Endothelial cell of umbilical vein (primary cell): Measurements from ENCODE around the gene VASN. TPM values are rescaled to one million over a fixed set of nuclear protein-coding genes. Genes with fewer than 3 reads are reported as not detected.

Experiments used
- BruUV-seq: library from RNA; stranded (reverse); fragments of 400-500 nt; replicated peaks from 2 replicates; lab custom pipeline; 2021; lab: Mats Ljungman, UMichigan
- CTCF ChIA-PET: fragments of 300-600, 350-600 bp; sonication (Branson Sonifier 250); formaldehyde crosslinking; loops from one replicate; lab custom pipeline; 2021; ENCODE audit warnings: antibody characterized with exemption, inconsistent platforms; lab: Charles Lee
- POLR2A ChIA-PET: fragments of 300-600, 350-600 bp; sonication (Branson Sonifier 250); formaldehyde crosslinking; loops from one replicate; lab custom pipeline; 2021; ENCODE audit warnings: antibody characterized with exemption, inconsistent platforms; lab: Charles Lee
- DNase-seq: peaks from one replicate; pipeline ENCODE4 v3.0.0-alpha.2; 2011; ENCODE audit warnings: low read depth, low spot score
- FAIRE-seq: peaks from 2 replicates; lab custom pipeline; 2011; peaks lifted over from hg19 to GRCh38; lab: Jason Lieb, UNC
- H2AFZ ChIP-seq: 2 replicates; pipeline ENCODE4 v1.6.0; 2012; ENCODE audit warnings: low read depth, low read length, control low read depth, inconsistent platforms
- H3K27ac ChIP-seq: 2 replicates; pipeline ENCODE4 v1.5.1; 2011; ENCODE audit warnings: low read depth, mild to moderate bottlenecking, control low read depth, low read length, moderate library complexity; ENCODE audit not compliant: insufficient read depth
- H3K27me3 ChIP-seq, 2 experiments: 2 replicates each; pipeline versions ENCODE4 v1.6.0 to v1.6.1; 2011; ENCODE audit warnings: low read length in 2 of 2, mixed read lengths in 1 of 2; ENCODE audit not compliant: control insufficient read depth in 2 of 2, insufficient read depth in 2 of 2
- H3K36me3 ChIP-seq, 2 experiments: 2 replicates in 1 of 2; 3 replicates in 1 of 2; pipeline ENCODE4 v1.5.1; 2011; ENCODE audit warnings: low read length in 2 of 2, mild to moderate bottlenecking in 1 of 2, moderate library complexity in 1 of 2; ENCODE audit not compliant: control insufficient read depth in 2 of 2, insufficient read depth in 2 of 2; ENCODE audit errors: extremely low read depth in 1 of 2
- H3K4me1 ChIP-seq: 3 replicates; pipeline ENCODE4 v1.5.1; 2011; ENCODE audit warnings: mild to moderate bottlenecking, low read length; ENCODE audit not compliant: control insufficient read depth, insufficient read depth; ENCODE audit errors: extremely low read depth
- H3K4me2 ChIP-seq: 2 replicates; pipeline ENCODE4 v1.6.1; 2011; ENCODE audit warnings: low read length, control low read depth, mixed read lengths; ENCODE audit not compliant: insufficient read depth
- H3K4me3 ChIP-seq, 3 experiments: fragments of 200-600 bp in 1 of 3; sonication (generic), shearing (Covaris generic) in 1 of 3; replicated peaks in 1 of 3; 2 replicates each; pipeline ENCODE4 v1.5.1; 2011 to 2016; ENCODE audit warnings: control low read depth in 3 of 3, low read length in 3 of 3, mild to moderate bottlenecking in 2 of 3, inconsistent platforms in 1 of 3, low read depth in 1 of 3, moderate library complexity in 1 of 3; ENCODE audit not compliant: insufficient read depth in 1 of 3
- H3K79me2 ChIP-seq: 2 replicates; pipeline ENCODE4 v1.6.0; 2012; ENCODE audit warnings: low read length, inconsistent platforms; ENCODE audit not compliant: control insufficient read depth, insufficient read depth
- H3K9ac ChIP-seq: replicated peaks from 2 replicates; pipeline ENCODE3; 2011; ENCODE audit warnings: low read length, control low read depth; ENCODE audit not compliant: insufficient read depth; ENCODE audit errors: extremely low read depth
- H3K9me1 ChIP-seq: replicated peaks from 3 replicates; pipeline ENCODE4 v1.6.0; 2011; ENCODE audit warnings: mild to moderate bottlenecking, low read length; ENCODE audit not compliant: control insufficient read depth, insufficient read depth; ENCODE audit errors: extremely low read depth
- H3K9me3 ChIP-seq: replicated peaks from 2 replicates; pipeline ENCODE4 v1.5.1; 2012; ENCODE audit warnings: low read length, inconsistent platforms; ENCODE audit not compliant: control insufficient read depth, insufficient read depth
- H4K20me1 ChIP-seq: replicated peaks from 2 replicates; pipeline ENCODE3; 2011; ENCODE audit warnings: mild to moderate bottlenecking, low read length; ENCODE audit not compliant: control insufficient read depth, insufficient read depth; ENCODE audit errors: extremely low read depth
- CTCF ChIP-seq, 2 donors: IDR thresholded peaks; 1 replicate in 1 of 2; 2 replicates in 1 of 2; pipeline ENCODE4 v1.5.1; 2011; ENCODE audit warnings: low read length in 2 of 2, mild to moderate bottlenecking in 2 of 2, moderate library complexity in 2 of 2, control low read depth in 1 of 2, inconsistent platforms in 1 of 2, low read depth in 1 of 2; ENCODE audit not compliant: insufficient read depth in 1 of 2; ENCODE audit errors: extremely low read depth in 1 of 2
- EZH2 ChIP-seq: IDR thresholded peaks from 2 replicates; pipeline ENCODE4 v1.6.1; 2012; ENCODE audit warnings: borderline replicate concordance, low read depth, mild to moderate bottlenecking, moderate library complexity, low read length, inconsistent platforms; ENCODE audit not compliant: severe bottlenecking
- FOS ChIP-seq: IDR thresholded peaks from 2 replicates; pipeline ENCODE4 v1.6.1; 2011; ENCODE audit warnings: mild to moderate bottlenecking, low read length, moderate library complexity, borderline replicate concordance; ENCODE audit not compliant: insufficient read depth
- GATA2 ChIP-seq: IDR thresholded peaks from 2 replicates; pipeline ENCODE4 v1.7.0; 2011; ENCODE audit warnings: low read depth, mild to moderate bottlenecking, moderate library complexity, mixed read lengths, low read length; ENCODE audit not compliant: insufficient read length, insufficient read depth
- JUN ChIP-seq: IDR thresholded peaks from 2 replicates; pipeline ENCODE4 v1.6.1; 2011; ENCODE audit warnings: borderline replicate concordance, low read depth; ENCODE audit not compliant: insufficient read length, insufficient read depth
- MAX ChIP-seq: IDR thresholded peaks from 2 replicates; pipeline ENCODE4 v1.6.1; 2011; ENCODE audit not compliant: insufficient read depth, insufficient read length
- MYC ChIP-seq: IDR thresholded peaks from one replicate; pipeline ENCODE4 v1.6.1; 2011; ENCODE audit warnings: mild to moderate bottlenecking, low read depth, low read length
- POLR2A ChIP-seq: IDR thresholded peaks from 2 replicates; pipeline ENCODE4 v1.6.1; 2012; ENCODE audit warnings: low read depth, mild to moderate bottlenecking, control low read depth, low read length
- POLR2AphosphoS5 ChIP-seq: IDR thresholded peaks from 2 replicates; pipeline ENCODE4 v1.6.1; 2012; ENCODE audit warnings: low read depth, mild to moderate bottlenecking, control low read depth, low read length, moderate library complexity; ENCODE audit not compliant: insufficient read depth
- dilution Hi-C: fragments of 300-500 bp; cut with MboI; formaldehyde crosslinking; loops from one replicate; pipeline ENCODE4 v1.15.0; 2019; ENCODE audit warnings: low sequenced_read_pairs; ENCODE audit not compliant: extremely low pct_ligation_motif_present
- intact Hi-C: fragments of 100-400 bp; cut with micrococcal nuclease; formaldehyde crosslinking; loops from one replicate; pipeline ENCODE4 v1.10.0; 2022
- polyA plus RNA-seq, 4 experiments: library from polyadenylated mRNA; depleted of rRNA in 3 of 4; stranded (reverse) in 3 of 4; unstranded in 1 of 4; fragments of >200 nt; gene quantifications; 2 replicates each; pipeline versions ENCODE4 v1.2.1 to v1.2.3, GENCODE V29; 2011 to 2012; ENCODE audit warnings: missing spikeins in 1 of 4
- total RNA-seq: library from RNA; stranded (reverse); gene quantifications from 2 replicates; pipeline ENCODE4 v1.2.3, GENCODE V29; 2021

Gene VASN
- total and polyA plus RNA-seq, 2 donors (not counting 3 experiments of a cell fraction or from before 2014, with no cell fraction given) = 0.41 to 0.42 TPM

- Histone ChIP-seq H3K4me2 (peak overlapping the region; percentile 68), H4K20me1 (no peaks in the 10 kb centered on the region), H2AFZ (peak overlapping the region; percentile 74), H3K9ac (peak overlapping the region; percentile 78), H3K27ac (peak overlapping the region; percentile 57), H3K27me3 (no peaks in the 10 kb centered on the region), H3K36me3 (peaks cover 0 to 10% of the 10 kb centered on the region in 2 experiments), H3K9me3 (no peaks in the 10 kb centered on the region), H3K4me1 (peaks cover 11% of the 10 kb centered on the region), H3K9me1 (no peaks in the 10 kb centered on the region), H3K4me3 (peak overlapping the region; percentile 55 to 94 (median 71)), H3K79me2 (peaks cover 36% of the 10 kb centered on the region)
- TF ChIP-seq POLR2AphosphoS5 = peak; percentile 13
- no peak for TF ChIP-seq MAX
- peak; percentile 43 for DNase-seq
- CTCF ChIA-PET = interaction anchor here (1.1 to 8.4 kb wide), 6 partner anchors 12 to 143 kb away, joined by 3 to 79 read pairs (median 4); partner anchors contain the start of gene TFAP4
- POLR2A ChIA-PET = no interaction called here
- no peak for FAIRE-seq
- dilution Hi-C loops = no loop called here
- BruUV-seq = TSS peak; percentile 58
- intact Hi-C loops = loop anchor here (1.0 kb wide), 1 partner anchor 7 kb away; no protein-coding TSS in a partner anchor
Observed at GRCh38 chr16:4415538-4416199, 44.0 kb downstream of the VASN start.

- intact Hi-C loops = loop anchor here (1.0 kb wide), 1 partner anchor 8 kb away; no protein-coding TSS in a partner anchor
- CTCF ChIA-PET = interaction anchor here (1.0 to 8.4 kb wide), 8 partner anchors 12 to 144 kb away, joined by 3 to 79 read pairs (median 3); partner anchors contain the start of genes PAM16 and TFAP4
- Histone ChIP-seq H4K20me1 (no peaks in the 10 kb centered on the region), H2AFZ (peak within 1 kb of the TSS; percentile 74), H3K27ac (peak within 1 kb of the TSS; percentile 57), H3K36me3 (peaks cover 0 to 10% of the 10 kb centered on the region in 2 experiments), H3K4me2 (peak within 1 kb of the TSS; percentile 68), H3K79me2 (peaks cover 36% of the 10 kb centered on the region), H3K9me1 (no peaks in the 10 kb centered on the region), H3K9me3 (no peaks in the 10 kb centered on the region), H3K9ac (peak within 1 kb of the TSS; percentile 78), H3K27me3 (no peaks in the 10 kb centered on the region), H3K4me1 (peaks cover 9% of the 10 kb centered on the region), H3K4me3 (peak within 1 kb of the TSS; percentile 55 to 94 (median 71))
- BruUV-seq = no TSS peak
- dilution Hi-C loops = no loop called here
- TF ChIP-seq POLR2AphosphoS5 (peak; percentile 49), CTCF (IDR thresholded peaks at IDR 0.05; ENCODE audit: extremely low read depth in 1 of 2, insufficient read depth in 1 of 2, low read depth in 1 of 2, low read length in 2 of 2) (no peak), GATA2 (no peak), EZH2 (no peak), JUN (no peak), POLR2A (no peak), MYC (no peak), FOS (no peak), MAX (peak; percentile 94)
- POLR2A ChIA-PET = no interaction called here
- DNase-seq (peak; percentile 93), FAIRE-seq (peak; percentile 96)
Observed at GRCh38 chr16:4416200-4417032, 44.8 kb downstream of the VASN start, which contains the start of gene CORO7. Gene CORO7, minus strand, starts transcription at chr16:4416596. Its CDS starts 78 bp downstream, at chr16:4416518.
